ENCODE results near the gene HDAC8.

DNA sequence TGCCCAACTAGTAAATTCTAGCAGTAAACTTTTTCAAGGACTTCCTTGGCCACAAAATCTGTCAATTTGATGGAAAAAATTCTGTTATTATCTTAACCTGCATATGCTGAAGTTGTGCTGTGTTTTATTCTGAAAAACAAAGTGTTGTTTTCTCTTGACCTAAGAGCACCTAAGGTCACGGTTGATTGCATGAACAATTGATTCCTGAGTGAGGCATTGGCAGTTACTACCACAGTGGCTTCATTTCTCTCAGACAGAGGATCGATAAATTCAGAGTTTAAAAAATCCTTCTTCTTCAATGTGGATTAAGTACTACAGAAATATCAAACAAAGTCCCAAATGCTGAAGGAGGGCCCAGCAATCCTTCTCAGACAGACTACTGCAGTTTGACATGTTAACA lies 6.2 kb downstream of the HDAC8 start:
- no peak for TF ChIP-seq TAF1 (IDR thresholded peaks at IDR 0.05; ENCODE audit: borderline replicate concordance, insufficient read depth, low read length)
- TF ChIP-seq REST (IDR thresholded peaks at IDR 0.05; ENCODE audit: insufficient read depth in 1 of 2, low read depth in 2 of 2, low read length in 2 of 2) = no peak

All from PFSK-1 (cell line).